GM19240 (cell line): ENCODE data around the gene SCN3B.

Experiments used
- DNase-seq: peaks from one replicate; pipeline ENCODE4 v3.0.0; 2011; ENCODE audit warnings: low spot score; ENCODE audit not compliant: insufficient read length

The SCN3B gene

GRCh38 chr11:123597859-123598258 lies 56.6 kb downstream of the SCN3B start:
- DNase-seq, result no peak

- no peak for DNase-seq
Measured at GRCh38 chr11:123594921-123595320, 59.5 kb downstream of the SCN3B start.

- DNase-seq, result no peak
Measured at GRCh38 chr11:123594188-123594901, 60.1 kb downstream of the SCN3B start.

- no peak for DNase-seq
Measured at GRCh38 chr11:123593570-123593969, 60.9 kb downstream of the SCN3B start.

- no peak for DNase-seq
Measured at GRCh38 chr11:123590296-123590912, 64.0 kb downstream of the SCN3B start.

- DNase-seq, result no peak
Measured at GRCh38 chr11:123588864-123589262, 65.6 kb downstream of the SCN3B start.

- DNase-seq, result no peak
Measured at GRCh38 chr11:123588117-123588863, 66.1 kb downstream of the SCN3B start.

GRCh38 chr11:123587559-123587958 lies 66.9 kb downstream of the SCN3B start:
- no peak for DNase-seq

- DNase-seq, result no peak
Measured at GRCh38 chr11:123587044-123587443, 67.4 kb downstream of the SCN3B start.

- DNase-seq, result no peak
Measured at GRCh38 chr11:123586568-123586967, 67.9 kb downstream of the SCN3B start.

- DNase-seq, result no peak
Measured at GRCh38 chr11:123585706-123586105, 68.7 kb downstream of the SCN3B start.

GRCh38 chr11:123585206-123585605 lies 69.2 kb downstream of the SCN3B start:
- no peak for DNase-seq

GRCh38 chr11:123584737-123585136 lies 69.7 kb downstream of the SCN3B start:
- DNase-seq, result no peak

- no peak for DNase-seq
Measured at GRCh38 chr11:123584186-123584585, 70.2 kb downstream of the SCN3B start.

- DNase-seq, result no peak
Measured at GRCh38 chr11:123582992-123583504, 71.4 kb downstream of the SCN3B start.

GRCh38 chr11:123581651-123582399 lies 72.6 kb downstream of the SCN3B start:
- DNase-seq, result no peak

GRCh38 chr11:123580557-123581275 lies 73.7 kb downstream of the SCN3B start:
- DNase-seq, result peak; percentile 86

- no peak for DNase-seq
Measured at GRCh38 chr11:123580137-123580536, 74.3 kb downstream of the SCN3B start.

- DNase-seq, result no peak
Measured at GRCh38 chr11:123579482-123579812, 75.0 kb downstream of the SCN3B start.
